Neuronal stem cell (in vitro differentiated cells): Measurements from ENCODE around the gene MYO1B.

ENCODE experiments used
- DNase-seq: peaks from one replicate; pipeline ENCODE4 v3.0.0-alpha.2; 2013; ENCODE audit warnings: low spot score
- H2AFZ ChIP-seq: one replicate; pipeline ENCODE4 v1.6.1; 2013; ENCODE audit warnings: mild to moderate bottlenecking, low read length, inconsistent platforms
- H2AK5ac ChIP-seq: 2 replicates; pipeline ENCODE4 v1.6.1; 2013; ENCODE audit warnings: low read depth, mild to moderate bottlenecking, inconsistent platforms, low read length, moderate library complexity, mixed read lengths
- H2BK120ac ChIP-seq: 2 replicates; pipeline ENCODE4 v1.6.1; 2013; ENCODE audit warnings: low read depth, mild to moderate bottlenecking, inconsistent platforms, low read length, moderate library complexity, mixed read lengths
- H2BK12ac ChIP-seq: one replicate; pipeline ENCODE4 v1.6.1; 2013; ENCODE audit warnings: low read length, inconsistent platforms
- H2BK15ac ChIP-seq: 2 replicates; pipeline ENCODE4 v1.6.1; 2013; ENCODE audit warnings: mild to moderate bottlenecking, low read length, inconsistent platforms, mixed read lengths
- H2BK5ac ChIP-seq: one replicate; pipeline ENCODE4 v1.6.1; 2013; ENCODE audit warnings: inconsistent platforms, mild to moderate bottlenecking, low read length, moderate library complexity
- H3K14ac ChIP-seq: one replicate; pipeline ENCODE4 v1.6.1; 2013; ENCODE audit warnings: low read length, inconsistent platforms
- H3K18ac ChIP-seq: 2 replicates; pipeline ENCODE4 v1.6.1; 2013; ENCODE audit warnings: low read length, inconsistent platforms
- H3K23ac ChIP-seq: 2 replicates; pipeline ENCODE4 v1.6.1; 2013; ENCODE audit warnings: low read depth, mild to moderate bottlenecking, mixed read lengths, low read length, inconsistent platforms; ENCODE audit not compliant: poor library complexity
- H3K27ac ChIP-seq: replicated peaks from 3 replicates; pipeline ENCODE4 v1.5.1; 2013; ENCODE audit warnings: low read length, inconsistent platforms
- H3K27me3 ChIP-seq, 3 experiments: 2 replicates each; pipeline ENCODE4 v1.6.1; 2013; ENCODE audit warnings: low read length in 3 of 3, mild to moderate bottlenecking in 2 of 3, inconsistent platforms in 1 of 3, low read depth in 1 of 3, mixed read lengths in 1 of 3, moderate library complexity in 1 of 3; ENCODE audit not compliant: control insufficient read depth in 3 of 3, insufficient read depth in 3 of 3
- H3K36me3 ChIP-seq, 2 donors: replicated peaks in 1 of 2; 2 replicates each; pipeline ENCODE4 v1.6.1; 2013; ENCODE audit warnings: low read length in 2 of 2; ENCODE audit not compliant: control insufficient read depth in 2 of 2, insufficient read depth in 2 of 2
- H3K4ac ChIP-seq: 2 replicates; pipeline ENCODE4 v1.6.1; 2013; ENCODE audit warnings: inconsistent platforms, mild to moderate bottlenecking, low read length, moderate library complexity
- H3K4me1 ChIP-seq, 2 donors: 1 replicate in 1 of 2; 2 replicates in 1 of 2; pipeline ENCODE4 v1.6.1; 2013; ENCODE audit warnings: low read length in 2 of 2, low read depth in 1 of 2; ENCODE audit not compliant: control insufficient read depth in 2 of 2, insufficient read depth in 1 of 2
- H3K4me2 ChIP-seq: one replicate; pipeline ENCODE4 v1.6.1; 2013; ENCODE audit warnings: mild to moderate bottlenecking, low read length, inconsistent platforms; ENCODE audit not compliant: insufficient read depth, poor library complexity, severe bottlenecking
- H3K4me3 ChIP-seq, 2 donors: 2 replicates each; pipeline ENCODE4 v1.5.1; 2013; ENCODE audit warnings: low read length in 2 of 2, mild to moderate bottlenecking in 2 of 2, inconsistent platforms in 1 of 2, moderate library complexity in 1 of 2
- H3K79me1 ChIP-seq: one replicate; pipeline ENCODE4 v1.6.1; 2013; ENCODE audit warnings: low read depth, mild to moderate bottlenecking, inconsistent platforms, low read length, moderate library complexity
- H3K9ac ChIP-seq: one replicate; pipeline ENCODE4 v1.6.1; 2013; ENCODE audit warnings: mild to moderate bottlenecking, low read depth, low read length, inconsistent platforms; ENCODE audit not compliant: poor library complexity
- H3K9me3 ChIP-seq, 2 donors: replicated peaks in 1 of 2; 2 replicates each; pipeline versions ENCODE3 to v1.6.1; 2013; ENCODE audit warnings: low read length in 2 of 2, mild to moderate bottlenecking in 2 of 2, inconsistent platforms in 1 of 2, low read depth in 1 of 2, mixed read lengths in 1 of 2, moderate library complexity in 1 of 2; ENCODE audit not compliant: control insufficient read depth in 2 of 2, insufficient read depth in 1 of 2
- H4K8ac ChIP-seq: one replicate; pipeline ENCODE4 v1.6.1; 2013; ENCODE audit warnings: low read depth, mild to moderate bottlenecking, inconsistent platforms, low read length, moderate library complexity
- H4K91ac ChIP-seq: one replicate; pipeline ENCODE4 v1.6.1; 2013; ENCODE audit warnings: low read length, low read depth, mild to moderate bottlenecking, inconsistent platforms; ENCODE audit not compliant: poor library complexity
- WGBS, 2 donors: extraction: QIAGEN DNeasy Blood & Tissue Kit; methylation state at CpG; one replicate each; pipeline ENCODE4 v1.1.7; 2013; ENCODE audit warnings: missing lambda C conversion rate in 2 of 2, mixed read lengths in 1 of 2; ENCODE audit not compliant: insufficient read length in 2 of 2, insufficient replicate concordance in 1 of 2; ENCODE audit errors: extremely low coverage in 2 of 2; 5-methylcytosine and 5-hydroxymethylcytosine counted together

Gene MYO1B

GRCh38 chr2:191362841-191363240 is 117.6 kb downstream of the MYO1B start:
- no CpG with 5 or more reads among the region's 2 CpGs for WGBS, 2 donors
- Histone ChIP-seq H4K8ac (no peak overlapping the region), H3K36me3 (peaks cover 13 to 77% of the 10 kb centered on the region in 2 donors)

GRCh38 chr2:191363267-191363666 is 118.1 kb downstream of the MYO1B start:
- no peak overlapping the region for H2BK12ac ChIP-seq
- no peak overlapping the region for H2AK5ac ChIP-seq
- peaks cover 0 to 2% of the 10 kb centered on the region in 2 donors for H3K9me3 ChIP-seq
- no CpG with 5 or more reads among the region's 3 CpGs for WGBS, 2 donors
- H2AFZ ChIP-seq = no peak overlapping the region
- H3K4me2 ChIP-seq = no peak overlapping the region
- H2BK15ac ChIP-seq = no peak overlapping the region
- H3K36me3 ChIP-seq = peaks cover 13 to 81% of the 10 kb centered on the region in 2 donors
- H3K79me1 ChIP-seq = no peaks in the 10 kb centered on the region
- H3K18ac ChIP-seq = no peak overlapping the region
- H3K27me3 ChIP-seq = no peaks in the 10 kb centered on the region
- H2BK120ac ChIP-seq = no peak overlapping the region
- H3K14ac ChIP-seq = no peak overlapping the region
- H3K27ac ChIP-seq = no peak overlapping the region
- H3K4me3 ChIP-seq = no peak overlapping the region
- no peak overlapping the region for H2BK5ac ChIP-seq
- no peak overlapping the region for H3K9ac ChIP-seq
- no peaks in the 10 kb centered on the region for H3K4me1 ChIP-seq
- H4K91ac ChIP-seq = no peak overlapping the region
- DNase-seq = no peak
- no peak overlapping the region for H4K8ac ChIP-seq
- no peak overlapping the region for H3K4ac ChIP-seq
- H3K23ac ChIP-seq = no peak overlapping the region

More at GRCh38 chr2:191362841-191363240, 117.6 kb downstream of the MYO1B start:
- no peak overlapping the region for H2AK5ac ChIP-seq
- peaks cover 0 to 2% of the 10 kb centered on the region in 2 donors for H3K9me3 ChIP-seq
- H4K91ac ChIP-seq = no peak overlapping the region
- H3K27ac ChIP-seq = no peak overlapping the region
- H3K23ac ChIP-seq = no peak overlapping the region
- no peaks in the 10 kb centered on the region for H3K27me3 ChIP-seq
- no peak overlapping the region for H3K18ac ChIP-seq
- H3K4me3 ChIP-seq = no peak overlapping the region
- no peak overlapping the region for H3K9ac ChIP-seq
- DNase-seq = no peak
- H3K4ac ChIP-seq = no peak overlapping the region
- H2BK12ac ChIP-seq = no peak overlapping the region
- no peaks in the 10 kb centered on the region for H3K79me1 ChIP-seq
- H2AFZ ChIP-seq = no peak overlapping the region
- no peak overlapping the region for H2BK120ac ChIP-seq
- H3K14ac ChIP-seq = no peak overlapping the region
- no peak overlapping the region for H2BK15ac ChIP-seq
- no peaks in the 10 kb centered on the region for H3K4me1 ChIP-seq
- H3K4me2 ChIP-seq = no peak overlapping the region
- no peak overlapping the region for H2BK5ac ChIP-seq

GRCh38 chr2:191365089-191365488 is 119.9 kb downstream of the MYO1B start:
- no peak overlapping the region for H4K8ac ChIP-seq
- no peak overlapping the region for H2BK12ac ChIP-seq
- no peak overlapping the region for H3K23ac ChIP-seq
- no peak for DNase-seq
- H2BK15ac ChIP-seq = no peak overlapping the region
- H3K9ac ChIP-seq = no peak overlapping the region
- peaks cover 13 to 95% of the 10 kb centered on the region in 2 donors for H3K36me3 ChIP-seq
- H2BK5ac ChIP-seq = no peak overlapping the region
- H2BK120ac ChIP-seq = no peak overlapping the region
- H3K18ac ChIP-seq = no peak overlapping the region
- no peak overlapping the region for H2AK5ac ChIP-seq
- H3K9me3 ChIP-seq = peaks cover 0 to 2% of the 10 kb centered on the region in 2 donors
- no peak overlapping the region for H4K91ac ChIP-seq
- H3K4ac ChIP-seq = no peak overlapping the region
- no peak overlapping the region for H3K4me3 ChIP-seq
- no CpG with 5 or more reads among the region's 2 CpGs for WGBS, 2 donors
- H3K4me2 ChIP-seq = no peak overlapping the region
- H3K14ac ChIP-seq = no peak overlapping the region
- H3K27ac ChIP-seq = no peak overlapping the region
- no peaks in the 10 kb centered on the region for H3K27me3 ChIP-seq
- H2AFZ ChIP-seq = no peak overlapping the region
- H3K4me1 ChIP-seq = no peaks in the 10 kb centered on the region
- no peaks in the 10 kb centered on the region for H3K79me1 ChIP-seq

- Histone ChIP-seq H3K4ac (no peak overlapping the region), H4K91ac (no peak overlapping the region), H2BK15ac (no peak overlapping the region), H3K18ac (no peak overlapping the region), H3K9me3 (peaks cover 0 to 2% of the 10 kb centered on the region in 2 donors), H3K4me1 (no peaks in the 10 kb centered on the region), H2AFZ (no peak overlapping the region), H3K4me2 (no peak overlapping the region), H3K14ac (no peak overlapping the region), H3K9ac (no peak overlapping the region), H2BK5ac (no peak overlapping the region), H4K8ac (no peak overlapping the region), H2BK12ac (no peak overlapping the region), H2AK5ac (no peak overlapping the region), H3K23ac (no peak overlapping the region), H3K79me1 (no peaks in the 10 kb centered on the region), H3K36me3 (peaks cover 11 to 97% of the 10 kb centered on the region in 2 donors), H2BK120ac (no peak overlapping the region), H3K27ac (no peak overlapping the region), H3K4me3 (no peak overlapping the region), H3K27me3 (no peaks in the 10 kb centered on the region)
- no peak for DNase-seq
- no CpG with 5 or more reads among the region's 1 CpG for WGBS, 2 donors
Measured at GRCh38 chr2:191366199-191366598, 121.0 kb downstream of the MYO1B start.
